Measurements from ENCODE around the gene MYH6. TPM values are rescaled to one million over a fixed set of nuclear protein-coding genes. Genes with fewer than 3 reads are reported as not detected.

The MYH6 gene
- total RNA-seq, 1 donor from 2014 or later, result not detected

GRCh38 chr14:23414254-23414653, 6.2 kb upstream of the MYH6 start:
- peaks cover 2% of the 10 kb centered on the region for H3K9me3 Mint-ChIP-seq (ENCODE audit: unreplicated experiment)
- FAIRE-seq (no peak), DNase-seq (ENCODE audit: low read depth) (no peak)
- H3K4me3 Mint-ChIP-seq (ENCODE audit: unreplicated experiment), result no peak overlapping the region
- H3K27me3 ChIP-seq (ENCODE audit: insufficient read depth, low read length), result no peaks in the 10 kb centered on the region
- no peaks in the 10 kb centered on the region for H3K36me3 Mint-ChIP-seq (ENCODE audit: low read depth, unreplicated experiment)
- TF ChIP-seq EZH2 (IDR thresholded peaks at IDR 0.05; ENCODE audit: insufficient read depth, low read length) (no peak), CTCF (IDR thresholded peaks at IDR 0.05; ENCODE audit: insufficient read depth, low read depth, low read length) (no peak)
- H3K4me1 ChIP-seq (ENCODE audit: insufficient read depth, low read length), result no peaks in the 10 kb centered on the region
- H3K27ac Mint-ChIP-seq (ENCODE audit: unreplicated experiment), result peak overlapping the region; percentile 22
- no peaks in the 10 kb centered on the region for H3K79me2 ChIP-seq (ENCODE audit: insufficient read depth, low read length)
- H3K4me2 ChIP-seq (ENCODE audit: low read length), result no peak overlapping the region
- H3K4me3 ChIP-seq (ENCODE audit: insufficient read depth, low read depth, low read length), result no peak overlapping the region
- H3K27ac ChIP-seq (ENCODE audit: low read depth, low read length), result no peak overlapping the region
- H3K4me1 Mint-ChIP-seq (ENCODE audit: low read depth, unreplicated experiment), result no peaks in the 10 kb centered on the region
- peaks cover 63% of the 10 kb centered on the region for H3K27me3 Mint-ChIP-seq (ENCODE audit: low read depth, unreplicated experiment)
- H3K36me3 ChIP-seq (ENCODE audit: insufficient read depth, low read length), result no peaks in the 10 kb centered on the region
- H3K9me3 ChIP-seq (ENCODE audit: insufficient read depth, low read depth, low read length), result no peaks in the 10 kb centered on the region
- H4K20me1 ChIP-seq (ENCODE audit: insufficient read depth, low read length), result no peaks in the 10 kb centered on the region
- H2AFZ ChIP-seq (ENCODE audit: low read depth, low read length), result no peak overlapping the region
- no peak overlapping the region for H3K9ac ChIP-seq (ENCODE audit: low read length)

- Mint-ChIP-seq H3K27ac (ENCODE audit: unreplicated experiment) (no peak overlapping the region), H3K36me3 (ENCODE audit: low read depth, unreplicated experiment) (no peaks in the 10 kb centered on the region), H3K27me3 (ENCODE audit: low read depth, unreplicated experiment) (peaks cover 61% of the 10 kb centered on the region), H3K9me3 (ENCODE audit: unreplicated experiment) (peaks cover 2% of the 10 kb centered on the region), H3K4me3 (ENCODE audit: unreplicated experiment) (no peak overlapping the region), H3K4me1 (ENCODE audit: low read depth, unreplicated experiment) (no peaks in the 10 kb centered on the region)
- H3K9me3 ChIP-seq (ENCODE audit: insufficient read depth, low read depth, low read length), result no peaks in the 10 kb centered on the region
- no peaks in the 10 kb centered on the region for H4K20me1 ChIP-seq (ENCODE audit: insufficient read depth, low read length)
- H3K4me3 ChIP-seq (ENCODE audit: insufficient read depth, low read depth, low read length), result no peak overlapping the region
- H3K27ac ChIP-seq (ENCODE audit: low read depth, low read length), result no peak overlapping the region
- no peaks in the 10 kb centered on the region for H3K27me3 ChIP-seq (ENCODE audit: insufficient read depth, low read length)
- H3K4me1 ChIP-seq (ENCODE audit: insufficient read depth, low read length), result no peaks in the 10 kb centered on the region
- no peak for TF ChIP-seq EZH2 (IDR thresholded peaks at IDR 0.05; ENCODE audit: insufficient read depth, low read length)
- TF ChIP-seq CTCF (IDR thresholded peaks at IDR 0.05; ENCODE audit: insufficient read depth, low read depth, low read length), result no peak
- DNase-seq (ENCODE audit: low read depth) (no peak), FAIRE-seq (no peak)
- H3K36me3 ChIP-seq (ENCODE audit: insufficient read depth, low read length), result no peaks in the 10 kb centered on the region
- no peak overlapping the region for H2AFZ ChIP-seq (ENCODE audit: low read depth, low read length)
- H3K9ac ChIP-seq (ENCODE audit: low read length), result no peak overlapping the region
- H3K79me2 ChIP-seq (ENCODE audit: insufficient read depth, low read length), result no peaks in the 10 kb centered on the region
- H3K4me2 ChIP-seq (ENCODE audit: low read length), result no peak overlapping the region
Measured at GRCh38 chr14:23413681-23414080, 5.6 kb upstream of the MYH6 start.

- H3K4me2 ChIP-seq (ENCODE audit: low read length), result no peak overlapping the region
- no peak for TF ChIP-seq CTCF (IDR thresholded peaks at IDR 0.05; ENCODE audit: insufficient read depth, low read depth, low read length)
- no peak for TF ChIP-seq EZH2 (IDR thresholded peaks at IDR 0.05; ENCODE audit: insufficient read depth, low read length)
- Mint-ChIP-seq H3K36me3 (ENCODE audit: low read depth, unreplicated experiment) (no peaks in the 10 kb centered on the region), H3K27me3 (ENCODE audit: low read depth, unreplicated experiment) (peaks cover 68% of the 10 kb centered on the region), H3K9me3 (ENCODE audit: unreplicated experiment) (peaks cover 2% of the 10 kb centered on the region), H3K4me1 (ENCODE audit: low read depth, unreplicated experiment) (no peaks in the 10 kb centered on the region), H3K27ac (ENCODE audit: unreplicated experiment) (no peak overlapping the region), H3K4me3 (ENCODE audit: unreplicated experiment) (no peak overlapping the region)
- H3K36me3 ChIP-seq (ENCODE audit: insufficient read depth, low read length), result no peaks in the 10 kb centered on the region
- no peak overlapping the region for H3K27ac ChIP-seq (ENCODE audit: low read depth, low read length)
- no peaks in the 10 kb centered on the region for H4K20me1 ChIP-seq (ENCODE audit: insufficient read depth, low read length)
- H3K9me3 ChIP-seq (ENCODE audit: insufficient read depth, low read depth, low read length), result no peaks in the 10 kb centered on the region
- no peak overlapping the region for H3K9ac ChIP-seq (ENCODE audit: low read length)
- no peak for DNase-seq (ENCODE audit: low read depth)
- no peak overlapping the region for H2AFZ ChIP-seq (ENCODE audit: low read depth, low read length)
- no peak for FAIRE-seq
- H3K79me2 ChIP-seq (ENCODE audit: insufficient read depth, low read length), result no peaks in the 10 kb centered on the region
- no peaks in the 10 kb centered on the region for H3K4me1 ChIP-seq (ENCODE audit: insufficient read depth, low read length)
- H3K4me3 ChIP-seq (ENCODE audit: insufficient read depth, low read depth, low read length), result no peak overlapping the region
- no peaks in the 10 kb centered on the region for H3K27me3 ChIP-seq (ENCODE audit: insufficient read depth, low read length)
Measured at GRCh38 chr14:23411563-23412525, 3.8 kb upstream of the MYH6 start.
